Cortex of kidney (tissue), 1 donor: ENCODE data around the gene NF2.

Source experiments
- DNase-seq: peaks from one replicate; lab custom pipeline; 2025; lab: John Stamatoyannopoulos, UW

NF2 gene

DNA sequence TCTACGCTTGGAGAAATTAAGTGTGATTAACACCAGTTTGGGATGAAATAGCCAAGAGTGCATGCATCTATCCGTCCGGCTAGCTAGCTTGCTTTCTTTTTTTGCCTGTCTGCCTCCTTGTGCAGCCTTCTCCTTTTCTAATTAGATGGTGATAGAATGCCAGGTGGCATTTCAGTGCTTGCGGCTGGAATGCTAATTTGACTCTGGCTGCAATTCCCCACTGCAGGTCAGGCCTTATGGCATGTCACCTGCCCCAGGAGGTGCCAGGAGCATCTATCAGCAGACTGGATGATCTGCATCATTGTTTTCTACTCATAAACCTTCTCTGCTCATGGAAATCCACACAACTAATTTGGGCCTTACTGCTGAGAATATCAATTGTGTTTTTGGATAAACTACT is 65.2 kb downstream of the NF2 start:
- DNase-seq = no peak

DNA sequence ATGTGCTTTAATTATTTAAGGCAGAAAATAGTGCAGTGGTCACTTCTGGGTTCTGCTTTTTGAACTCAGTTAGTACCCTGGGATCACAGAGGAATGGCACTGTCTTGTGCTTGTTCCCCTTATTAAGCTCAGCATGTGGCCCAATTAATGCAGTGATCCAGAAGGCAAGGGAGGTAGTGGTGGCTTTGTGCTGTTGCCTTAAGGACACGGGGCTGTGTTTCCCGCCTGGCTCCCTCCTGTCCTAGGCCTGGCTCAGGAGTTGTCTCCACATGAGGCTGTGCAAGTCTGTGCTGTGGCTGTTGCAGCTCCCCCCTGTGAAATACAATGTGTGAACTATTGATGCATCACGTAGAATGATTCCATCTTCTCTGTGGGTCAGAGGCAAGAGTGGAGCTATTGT is 67.2 kb downstream of the NF2 start:
- DNase-seq = no peak

DNA sequence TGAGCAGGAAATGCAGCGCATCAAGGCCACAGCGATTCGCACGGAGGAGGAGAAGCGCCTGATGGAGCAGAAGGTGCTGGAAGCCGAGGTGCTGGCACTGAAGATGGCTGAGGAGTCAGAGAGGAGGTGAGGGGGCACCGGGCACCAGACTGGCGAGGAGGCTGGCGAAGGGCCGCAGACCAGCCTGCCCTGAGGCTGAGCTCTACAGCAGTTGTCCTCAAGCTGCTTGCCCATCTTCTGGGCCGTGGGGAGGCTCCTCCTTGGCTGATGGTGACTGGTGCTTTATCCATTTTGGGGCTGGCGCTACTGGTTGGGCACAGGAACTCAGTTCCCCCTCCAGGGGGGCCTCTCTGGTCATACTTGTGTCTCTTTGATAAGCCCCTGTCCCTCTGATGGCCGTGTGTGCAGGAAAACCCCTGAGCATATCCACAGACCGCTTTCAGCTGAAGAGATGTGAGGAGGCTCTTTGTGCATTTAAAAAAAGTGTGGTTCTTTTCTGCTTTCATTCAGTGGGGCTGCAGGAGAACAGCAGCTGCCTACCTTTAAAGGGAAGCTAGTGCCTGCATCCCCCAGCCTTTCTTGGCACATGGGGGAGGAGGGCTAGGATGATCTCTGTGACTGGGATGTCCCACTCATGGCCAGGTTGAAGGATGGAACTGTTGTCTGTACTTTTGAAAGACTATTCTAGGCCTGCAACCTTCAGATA is 70.1 kb downstream of the NF2 start:
- DNase-seq = no peak

DNA sequence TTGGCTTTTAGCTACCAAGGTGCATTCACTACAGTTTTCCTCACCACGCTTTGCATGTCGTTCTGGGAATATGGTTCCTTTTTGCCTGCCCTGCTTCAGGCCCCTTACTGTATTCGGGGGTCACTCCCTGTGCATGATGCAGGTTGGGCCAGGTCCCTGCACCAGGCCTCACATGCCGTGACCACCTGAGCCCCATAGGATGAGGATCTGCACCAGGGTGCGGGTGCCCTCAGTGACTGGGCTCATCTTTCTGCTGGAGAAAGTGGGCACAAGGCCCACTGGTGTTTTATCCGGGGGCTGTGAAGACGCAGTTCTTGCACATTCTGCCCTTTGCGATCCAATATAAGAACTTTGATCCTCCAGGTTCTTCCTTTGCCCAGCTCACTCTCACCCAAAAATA is 70.7 kb downstream of the NF2 start:
- DNase-seq = no peak

DNA sequence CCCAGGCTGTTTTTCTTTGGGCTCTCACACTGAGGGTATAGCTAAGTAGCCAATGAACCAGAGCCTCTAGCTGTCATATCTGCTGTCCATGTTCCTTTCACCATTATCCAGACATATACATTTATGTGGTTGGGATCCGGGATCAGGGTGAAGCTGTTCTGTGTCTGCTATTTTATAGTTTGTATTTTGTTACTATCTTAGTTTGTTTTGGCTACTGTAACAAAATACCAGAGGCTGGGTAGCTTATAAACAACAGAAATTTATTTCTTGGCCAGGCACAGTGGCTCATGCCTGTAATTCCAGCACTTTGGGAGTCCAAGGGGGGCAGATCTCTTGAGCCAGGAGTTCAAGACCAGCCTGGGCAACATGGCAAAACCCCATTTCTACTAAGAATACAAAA is 75.9 kb downstream of the NF2 start:
- DNase-seq = no peak

DNA sequence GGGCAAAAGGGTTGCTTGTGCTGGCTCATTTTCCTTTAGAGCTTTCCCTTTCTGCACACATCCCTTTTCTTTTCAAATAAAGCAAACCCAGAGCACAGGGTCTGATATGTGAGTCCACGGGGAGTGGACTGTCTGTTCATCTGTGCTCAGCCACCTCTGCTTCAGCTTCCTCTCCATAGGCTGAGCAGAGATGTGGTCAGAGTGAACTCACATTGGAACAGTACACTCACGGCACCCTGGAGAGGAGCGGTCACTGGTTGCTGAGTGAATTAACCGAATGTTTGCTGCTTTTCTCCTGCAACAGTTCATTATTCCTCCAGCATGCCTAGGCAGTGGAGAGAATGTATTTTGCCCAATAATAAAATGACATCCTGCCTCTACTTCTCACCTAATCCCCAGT is 80.1 kb downstream of the NF2 start:
- DNase-seq = no peak

DNA sequence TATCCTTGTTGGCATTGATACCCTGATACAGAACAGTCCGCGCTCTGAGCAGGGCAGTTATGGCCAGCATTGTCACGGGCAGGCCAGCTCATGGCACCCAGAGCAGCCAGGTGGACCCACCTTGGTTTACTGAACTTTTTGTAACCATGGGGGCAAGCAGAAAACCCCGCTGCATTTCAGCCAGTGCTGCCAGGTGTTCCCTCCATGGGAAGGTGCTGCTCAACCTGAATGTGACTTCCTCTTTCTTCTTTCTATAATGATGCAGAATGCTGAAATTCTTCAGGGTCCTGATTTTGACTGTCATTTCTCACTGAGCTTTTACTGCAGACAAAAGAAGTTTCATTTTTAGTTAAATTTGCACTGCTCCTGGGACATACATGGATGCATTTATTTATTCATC is 80.8 kb downstream of the NF2 start:
- no peak for DNase-seq

DNA sequence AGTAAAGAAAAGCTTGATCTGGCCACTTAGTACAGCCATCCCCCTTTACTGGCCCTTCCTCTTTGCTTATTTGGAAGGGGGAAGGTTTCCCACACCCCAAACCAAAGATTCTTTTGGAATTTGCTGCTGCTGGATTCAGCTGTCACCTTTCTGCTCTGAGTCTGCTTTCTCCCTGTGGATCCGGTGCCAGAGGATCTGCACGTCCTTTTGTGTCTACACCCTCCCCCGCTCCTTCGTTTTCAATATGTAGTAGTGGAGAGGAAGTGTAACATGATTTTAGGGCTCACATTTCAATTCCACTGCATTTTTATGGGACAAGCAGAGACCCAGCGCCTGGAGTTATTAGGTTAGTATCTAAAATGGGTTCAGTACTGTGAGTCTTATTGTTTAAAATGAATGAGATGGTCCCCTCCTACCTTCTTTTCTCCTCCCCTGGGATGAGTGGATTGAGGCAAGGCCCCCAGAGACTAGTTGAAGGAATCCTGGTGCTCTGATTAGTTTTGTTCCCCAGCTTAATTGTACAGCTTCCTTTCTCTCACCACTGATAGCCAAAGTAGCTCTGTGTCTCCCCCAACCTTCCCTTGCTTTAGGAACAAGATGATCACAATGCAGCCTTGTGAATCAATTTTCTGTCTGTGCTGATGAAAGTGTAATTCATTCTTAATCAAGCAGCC is 85.9 kb downstream of the NF2 start:
- DNase-seq = no peak

DNA sequence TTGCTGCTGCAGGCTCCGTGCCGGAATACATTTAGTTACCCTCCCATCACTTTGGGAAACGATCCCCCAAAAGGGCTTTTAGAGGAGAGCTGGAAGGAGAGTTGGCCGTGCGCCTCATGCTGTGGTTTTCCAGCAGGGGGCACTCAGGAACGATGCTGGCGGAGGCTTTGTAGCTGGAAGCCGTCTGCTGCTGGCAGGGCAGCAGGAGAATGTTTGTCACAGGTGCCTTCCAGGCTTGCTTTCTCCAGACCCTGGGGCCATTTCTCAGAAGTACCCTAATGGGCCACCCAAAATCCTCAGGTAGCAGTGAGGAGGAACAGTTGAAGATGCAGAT is 86.4 kb downstream of the NF2 start:
- no peak for DNase-seq

DNA sequence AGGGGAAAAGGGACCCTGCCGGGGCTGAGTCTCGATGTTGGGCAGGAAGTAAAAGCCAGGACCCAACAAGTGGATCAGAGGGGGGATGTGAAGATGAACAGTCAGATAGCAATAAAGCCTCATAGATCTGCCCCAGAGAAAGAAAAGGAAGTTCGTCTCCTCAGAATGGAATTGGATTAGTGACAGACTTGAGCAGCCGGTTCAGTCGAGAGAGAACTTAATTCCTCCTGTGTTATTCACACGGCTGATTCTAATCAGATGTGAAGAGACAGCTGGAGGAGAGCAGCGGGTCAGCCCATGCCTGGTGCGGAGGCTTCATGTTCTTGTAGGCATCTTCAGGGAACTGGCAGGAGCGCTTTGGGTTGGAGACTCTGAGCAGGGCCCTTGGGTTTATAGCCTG is 87.0 kb downstream of the NF2 start:
- DNase-seq = no peak

DNA sequence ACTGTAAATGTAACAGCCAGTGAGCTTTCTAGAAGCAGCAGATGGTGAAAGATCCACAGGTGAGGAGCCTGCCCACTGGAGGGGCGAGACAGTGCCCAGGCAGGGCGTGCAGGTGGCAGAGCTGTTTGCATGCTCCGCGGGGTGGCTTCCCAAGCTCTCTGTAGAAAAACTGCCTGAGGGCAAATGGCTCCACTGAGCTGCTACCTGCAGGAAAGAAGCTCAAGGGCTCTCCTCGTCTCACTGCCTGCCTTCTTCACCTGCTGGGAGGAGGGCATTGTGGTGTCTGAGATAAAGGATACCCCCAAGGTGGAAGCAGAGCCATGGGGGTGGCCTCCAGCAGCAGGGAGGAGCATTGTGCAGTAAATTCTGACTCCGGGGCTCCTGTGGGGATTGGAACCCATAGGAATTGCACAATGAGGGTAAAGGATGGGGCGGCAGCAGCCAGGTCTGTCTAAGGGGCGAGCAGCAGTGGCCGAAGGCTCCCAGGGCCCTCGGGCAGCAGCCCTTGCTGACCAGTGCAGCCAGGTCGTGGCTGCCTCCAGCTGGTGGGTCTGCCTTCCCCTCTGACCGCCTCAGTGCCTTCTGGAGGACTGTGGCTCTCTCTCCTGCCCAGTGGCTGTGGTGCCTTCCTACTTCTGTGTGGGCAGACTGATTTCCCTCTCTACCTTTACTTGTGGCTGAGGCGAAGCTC is 88.3 kb downstream of the NF2 start:
- DNase-seq = no peak

DNA sequence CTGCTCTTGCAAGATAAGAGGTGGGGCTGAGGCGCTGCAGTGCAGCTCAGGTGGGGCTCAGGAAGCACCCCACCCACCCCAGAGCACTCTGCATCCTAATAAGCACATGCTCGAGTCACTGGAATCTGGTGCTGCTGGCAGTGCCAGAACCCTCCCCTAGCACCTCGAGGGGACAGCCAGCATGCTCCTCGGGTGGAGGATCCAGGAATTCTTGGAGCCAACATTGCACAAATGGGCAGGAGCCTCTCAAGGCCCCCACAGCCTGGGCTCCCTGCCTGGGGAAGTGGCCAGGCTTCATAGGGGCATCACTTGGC is 88.9 kb downstream of the NF2 start:
- no peak for DNase-seq

DNA sequence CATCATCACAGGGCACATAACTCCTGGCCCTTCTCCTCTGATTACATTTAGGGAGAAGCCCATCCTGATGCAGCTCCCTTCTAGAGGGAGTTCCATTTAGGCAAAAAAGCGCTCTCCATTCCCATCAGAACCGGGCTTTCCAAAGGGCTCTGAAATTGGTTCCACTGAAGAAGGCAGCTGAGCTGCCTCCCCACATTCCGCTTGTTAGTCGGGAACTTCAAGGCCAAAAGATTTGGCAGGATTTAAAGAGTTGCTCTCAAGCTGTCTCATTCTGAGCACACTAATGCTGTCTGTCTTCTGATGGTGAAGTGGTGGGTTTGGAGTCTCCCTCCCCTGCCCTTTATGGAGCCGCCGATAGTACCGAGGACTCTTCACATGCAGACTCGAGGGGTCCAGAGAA is 89.7 kb downstream of the NF2 start:
- no peak for DNase-seq

DNA sequence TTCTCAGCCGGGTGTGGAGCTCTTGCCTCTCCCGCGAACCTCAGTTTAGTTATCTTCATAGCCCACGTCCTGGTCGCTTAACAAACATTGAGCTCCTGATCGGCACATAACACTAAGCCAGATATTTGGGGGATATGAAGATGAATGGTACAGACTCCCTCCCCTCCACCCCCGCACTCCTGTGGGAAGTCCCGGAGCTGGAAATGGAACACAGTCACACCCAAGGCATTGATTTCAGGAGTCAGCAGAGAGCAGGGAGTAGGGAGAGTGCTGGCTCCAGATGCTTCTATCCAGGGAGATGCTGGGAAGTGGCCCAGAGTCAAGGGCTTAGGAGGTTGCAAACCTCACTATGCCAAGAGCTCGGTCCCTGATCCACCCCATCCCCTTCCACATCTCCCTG is 90.2 kb downstream of the NF2 start:
- DNase-seq = no peak

DNA sequence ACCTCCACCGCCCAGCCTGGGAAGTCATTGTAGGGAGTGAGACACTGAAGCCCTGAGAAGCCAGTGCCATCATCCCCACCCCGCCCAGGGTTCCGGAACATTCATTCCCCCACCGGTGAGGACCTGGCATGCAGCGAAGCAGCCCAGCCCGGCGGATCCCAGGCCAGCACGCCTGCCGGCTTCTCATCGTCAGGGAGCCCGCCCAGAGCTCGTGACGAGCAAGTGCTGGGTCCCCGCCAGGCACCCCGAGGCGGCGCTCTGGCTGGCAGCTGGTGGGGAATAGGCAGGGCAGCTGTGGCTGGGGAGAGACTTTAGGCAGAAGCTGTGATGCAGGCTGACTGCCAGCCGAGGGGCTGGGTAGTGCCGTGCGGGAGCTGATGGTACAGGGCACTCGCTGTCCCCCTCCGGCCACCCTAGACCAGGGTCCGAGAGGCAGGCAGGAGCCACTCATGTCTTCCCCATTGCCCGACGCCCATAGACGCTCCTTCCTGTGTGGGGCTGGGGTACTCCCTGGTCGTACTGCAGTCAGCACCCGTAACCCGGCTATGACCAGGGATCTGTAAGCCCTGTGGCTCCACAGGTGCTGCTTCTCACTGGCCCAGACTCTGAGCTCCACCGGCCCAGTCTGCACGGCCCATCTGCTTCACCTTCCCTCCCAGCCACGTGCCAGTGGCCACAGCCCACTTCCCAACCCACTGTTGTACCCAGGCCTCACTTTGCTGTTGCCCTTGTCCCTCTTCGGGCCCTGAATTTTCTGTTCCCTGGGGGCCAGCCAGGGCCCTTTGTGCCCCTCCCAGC is 91.9 kb downstream of the NF2 start:
- DNase-seq = no peak

DNA sequence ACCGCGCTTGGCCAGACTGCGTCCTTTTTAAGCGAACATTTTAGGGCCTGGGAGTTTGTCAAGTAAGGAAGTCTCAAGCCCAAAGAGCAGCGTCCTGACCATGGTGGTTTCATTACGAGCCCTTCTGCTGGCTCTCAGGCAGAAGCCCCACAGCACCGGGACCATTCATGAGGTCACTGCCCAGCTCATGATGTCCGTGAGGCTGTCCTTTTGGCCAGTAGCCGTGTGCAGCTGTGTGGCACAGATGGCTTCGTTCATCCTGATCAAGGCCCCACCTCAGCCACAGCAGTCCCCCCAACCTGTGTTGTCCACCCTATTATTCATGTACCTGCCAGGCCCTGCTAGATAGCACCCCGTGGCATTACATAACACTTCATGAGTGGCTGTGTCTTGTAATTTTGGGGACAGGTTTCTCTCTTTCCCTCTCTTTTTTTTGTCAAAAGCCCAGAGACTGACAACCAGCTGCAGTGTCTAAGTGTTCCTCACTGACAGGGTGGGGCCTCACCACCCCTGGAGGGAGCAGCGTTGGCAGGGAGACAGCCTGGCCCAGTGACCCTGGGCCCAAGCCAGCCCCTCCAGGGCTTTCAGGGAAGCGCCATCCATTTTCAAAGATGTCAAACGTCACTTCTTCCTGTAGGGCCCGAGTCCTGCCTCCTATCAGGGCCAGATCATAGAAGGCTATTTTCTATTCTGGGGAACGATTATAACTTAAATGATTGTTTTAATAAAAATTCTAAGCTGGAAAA is 94.6 kb downstream of the NF2 start:
- no peak for DNase-seq

DNA sequence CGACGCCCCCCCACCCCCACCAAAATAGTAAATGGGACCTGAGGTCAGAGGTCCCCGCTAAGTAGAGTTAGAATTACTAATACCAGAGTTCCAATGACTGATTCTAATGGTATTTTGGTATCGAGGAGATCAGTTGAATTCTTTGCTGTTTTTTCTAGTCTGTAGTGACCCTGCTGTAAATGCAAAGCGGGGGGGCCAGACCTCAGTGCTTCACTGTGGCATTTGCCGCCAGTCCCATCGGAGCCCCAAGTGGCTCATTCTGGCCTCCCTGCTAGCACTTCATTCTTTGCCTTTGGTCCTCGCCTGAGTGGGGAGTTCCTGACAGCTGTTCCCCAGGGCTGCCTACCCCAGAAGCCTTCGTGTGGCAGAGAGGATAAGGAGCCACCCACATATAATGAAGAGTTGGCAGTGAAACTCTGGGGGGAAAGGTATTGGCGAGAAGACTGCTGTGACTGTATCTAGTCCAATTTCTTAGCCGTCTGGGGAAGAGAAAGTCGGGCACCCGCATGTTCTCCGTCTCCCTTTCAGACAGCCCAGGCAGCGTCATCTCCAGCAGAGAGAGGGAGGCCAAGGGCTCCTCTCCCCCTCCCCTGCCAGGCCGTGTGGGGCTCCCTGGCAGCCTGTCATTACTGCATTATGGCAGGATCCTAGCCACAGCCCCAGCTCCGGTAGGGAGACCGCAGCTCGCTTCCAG is 96.9 kb downstream of the NF2 start:
- no peak for DNase-seq

DNA sequence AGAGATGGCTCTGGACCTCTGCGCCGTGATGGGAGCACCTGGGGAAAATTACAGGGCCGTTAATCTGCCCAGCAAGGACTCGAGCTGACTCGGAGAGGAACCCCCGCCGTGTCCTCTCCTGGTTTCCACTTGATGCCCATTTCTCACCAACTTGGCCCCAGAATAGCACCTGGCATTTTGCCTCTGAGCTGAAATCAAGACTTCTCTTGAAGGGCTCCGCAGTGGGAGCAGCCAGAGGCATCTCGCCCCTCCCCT is 97.4 kb downstream of the NF2 start:
- no peak for DNase-seq

DNA sequence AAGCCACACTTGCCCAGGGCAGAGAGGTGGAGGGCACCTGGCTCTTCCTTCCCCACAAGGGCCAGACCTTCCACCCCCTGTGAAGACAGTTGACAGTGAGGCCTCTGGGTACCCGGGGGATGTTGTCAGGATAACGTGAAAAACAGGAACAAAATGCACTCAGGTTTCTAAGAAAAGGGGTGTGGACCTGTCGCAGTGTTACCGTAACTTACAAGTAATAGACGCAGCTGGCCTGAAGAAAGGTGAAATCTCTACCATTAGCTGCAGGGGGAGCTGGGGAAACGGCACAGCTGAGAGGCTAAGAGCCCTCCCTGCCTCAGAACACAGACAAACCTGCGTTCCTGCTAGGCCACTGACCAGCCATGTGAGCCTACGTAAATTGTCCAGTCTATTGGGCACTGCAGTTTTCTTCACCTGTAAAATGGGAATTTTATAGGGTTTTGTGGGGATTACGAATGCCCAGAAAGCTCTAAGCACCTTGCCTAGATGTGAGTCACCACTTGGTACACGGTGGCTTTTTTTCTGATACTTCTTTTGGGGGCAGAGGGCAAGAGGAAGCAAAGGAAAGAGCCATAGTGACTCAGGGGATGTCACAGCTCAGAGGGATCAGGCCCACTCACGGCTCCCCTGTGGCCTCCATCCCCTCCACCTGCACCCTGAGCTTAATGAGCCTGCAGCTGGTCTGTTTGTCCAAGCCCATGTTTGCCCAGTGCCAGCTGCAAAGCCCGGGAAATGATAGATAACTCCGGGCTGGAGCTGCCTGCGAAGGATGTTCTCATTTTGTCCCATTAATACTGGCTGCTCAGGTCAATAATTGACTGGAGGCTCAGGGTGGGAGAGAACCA is 97.9 kb downstream of the NF2 start:
- DNase-seq = no peak

DNA sequence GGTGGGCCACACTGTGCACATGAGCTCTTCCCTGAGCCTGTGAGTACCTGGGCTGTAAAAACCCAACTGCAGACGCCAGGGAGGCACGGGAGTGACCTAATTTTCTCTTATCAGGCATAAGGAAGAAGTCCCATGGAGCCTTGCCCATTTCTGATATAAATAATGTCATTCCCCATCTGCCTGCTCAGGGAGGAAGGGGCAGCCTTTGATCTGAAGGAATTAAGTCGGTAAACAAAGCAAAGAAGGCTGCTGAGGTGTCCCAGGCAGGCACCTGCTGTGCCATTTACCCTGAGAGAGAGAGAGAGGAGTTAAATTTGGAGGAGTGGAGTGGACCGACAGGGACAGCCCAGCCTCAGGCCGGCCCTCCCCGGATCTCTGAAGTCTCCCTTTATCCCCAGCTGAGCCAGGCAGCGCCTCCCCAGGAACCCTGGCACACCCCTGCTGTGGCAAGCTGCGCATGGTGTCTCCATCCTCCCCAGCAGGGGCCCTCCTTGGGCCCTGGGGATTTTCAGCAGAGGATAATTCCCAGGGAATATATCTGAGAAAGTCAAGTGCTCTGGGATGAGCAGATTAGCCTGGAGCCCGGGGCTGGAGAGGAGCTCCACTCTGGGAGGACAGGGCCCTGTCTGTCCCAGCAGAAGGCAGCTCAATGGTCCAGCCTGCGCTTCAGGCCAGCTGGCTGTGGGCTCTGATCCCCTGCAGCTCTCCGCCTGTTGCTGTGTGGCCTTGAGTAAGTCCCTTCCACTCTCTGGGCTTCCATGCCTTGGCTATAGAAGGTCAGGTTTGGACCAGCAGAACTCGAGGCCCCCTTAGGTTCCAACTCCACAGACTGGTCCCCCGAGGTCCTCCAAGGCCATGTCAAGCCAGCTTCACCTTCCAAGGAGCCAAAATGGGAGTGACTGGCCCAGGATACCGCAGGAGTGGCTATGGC is 98.8 kb downstream of the NF2 start:
- no peak for DNase-seq
